ENCODE data around the gene OR1E1. TPM values are rescaled to one million over a fixed set of nuclear protein-coding genes. Genes with fewer than 3 reads are reported as not detected.
"Not testable (repeated sequence)": the region's sequence is repeated elsewhere in the genome, so short reads cannot be mapped to it uniquely, and the experiment has no call there.

The OR1E1 gene
- total RNA-seq, 1 experiment from 2014 or later = not detected

- H3K4me1 ChIP-seq (ENCODE audit: insufficient read depth, low read length) = no peaks in the 10 kb centered on the region
- H3K27me3 ChIP-seq (ENCODE audit: insufficient read depth, low read length) = no peaks in the 10 kb centered on the region
- H2BK5ac ChIP-seq (ENCODE audit: insufficient read length, low read length) = no peak overlapping the region
- no peak overlapping the region for H2BK12ac ChIP-seq (ENCODE audit: insufficient read length, low read depth, low read length)
- no peak overlapping the region for H3K9ac ChIP-seq (ENCODE audit: extremely low read depth, insufficient read length, low read length)
- no peak for DNase-seq
- H3K27ac Mint-ChIP-seq = no peak overlapping the region
- H2AFZ ChIP-seq (ENCODE audit: low read length) = no peak overlapping the region
- H4K20me1 ChIP-seq (ENCODE audit: control insufficient read depth, insufficient read depth, insufficient read length) = no peaks in the 10 kb centered on the region
- no peak overlapping the region for H4K8ac ChIP-seq (replicated peaks; ENCODE audit: insufficient read length, low read depth, low read length)
- no peak overlapping the region for H3K4me3 Mint-ChIP-seq
- no peak overlapping the region for H3K27ac ChIP-seq (ENCODE audit: insufficient read length, low read depth, low read length)
- H3K9me3 Mint-ChIP-seq = peaks cover 56 to 81% of the 10 kb centered on the region in 2 experiments
- H2BK15ac ChIP-seq (ENCODE audit: low read depth, low read length) = no peak overlapping the region
- H3K79me2 ChIP-seq (ENCODE audit: insufficient read depth, low read length) = no peaks in the 10 kb centered on the region
- H3K36me3 Mint-ChIP-seq (ENCODE audit: insufficient read depth in 1 of 3, low read depth in 3 of 3) = peaks cover 0 to 22% (median 4%) of the 10 kb centered on the region in 3 experiments; a peak in 3 of 7 replicates
- no peaks in the 10 kb centered on the region for H3K23me2 ChIP-seq (ENCODE audit: insufficient read length, low read depth, low read length, poor library complexity, severe bottlenecking)
- no peak overlapping the region for H2AK5ac ChIP-seq (ENCODE audit: insufficient read length, low read length)
- no peak overlapping the region for H3K4me2 ChIP-seq (ENCODE audit: insufficient read depth, insufficient read length, low read length)
- H3K4me1 Mint-ChIP-seq = no peaks in the 10 kb centered on the region
- no peak overlapping the region for H2BK20ac ChIP-seq (ENCODE audit: low read depth, low read length, poor library complexity, severe bottlenecking)
- H4K91ac ChIP-seq (ENCODE audit: insufficient read length, low read depth, low read length) = no peak overlapping the region
- no peak overlapping the region for H4K5ac ChIP-seq (ENCODE audit: insufficient read length, low read depth, low read length)
- H3K23ac ChIP-seq (ENCODE audit: insufficient read length, low read depth, low read length) = no peak overlapping the region
- no CpG with 5 or more reads among the region's 6 CpGs for WGBS (ENCODE audit: extremely low coverage, insufficient read length, low lambda C conversion rate)
- H2BK120ac ChIP-seq (ENCODE audit: low read depth, low read length, poor library complexity, severe bottlenecking) = no peak overlapping the region
- no peak overlapping the region for H3K14ac ChIP-seq (ENCODE audit: insufficient read depth, low read length)
- no peaks in the 10 kb centered on the region for H3K79me1 ChIP-seq (ENCODE audit: insufficient read depth, low read depth, low read length, poor library complexity, severe bottlenecking)
- H3K56ac ChIP-seq (ENCODE audit: insufficient read length, low read depth, low read length) = no peak overlapping the region
- no peak for TF ChIP-seq CTCF (conservative IDR thresholded peaks at IDR 0.05)
- H3K18ac ChIP-seq (ENCODE audit: insufficient read length, low read depth, low read length) = no peak overlapping the region
- peaks cover 4% of the 10 kb centered on the region; the same call in 1 of the 2 replicates for H3K27me3 Mint-ChIP-seq (ENCODE audit: low read depth)
- peaks cover 29% of the 10 kb centered on the region for H3K9me3 ChIP-seq (ENCODE audit: control insufficient read depth, low read depth, low read length)
- H3K4ac ChIP-seq (ENCODE audit: low read depth, low read length) = no peak overlapping the region
- H3T11ph ChIP-seq (ENCODE audit: low read length) = no peak overlapping the region
Measured at GRCh38 chr17:3400055-3400454, 1.8 kb upstream of the OR1E1 start.

GRCh38 chr17:3397801-3398200, 409 bp downstream of the OR1E1 start:
- H3K36me3 Mint-ChIP-seq (ENCODE audit: insufficient read depth in 1 of 3, low read depth in 3 of 3) = peaks cover 0 to 27% (median 9%) of the 10 kb centered on the region in 3 experiments; a peak in 5 of 7 replicates
- not testable (repeated sequence) for H3K4me2 ChIP-seq (ENCODE audit: insufficient read depth, insufficient read length, low read length); H2BK20ac ChIP-seq (ENCODE audit: low read depth, low read length, poor library complexity, severe bottlenecking); H3K9ac ChIP-seq (ENCODE audit: extremely low read depth, insufficient read length, low read length); H3K23me2 ChIP-seq (ENCODE audit: insufficient read length, low read depth, low read length, poor library complexity, severe bottlenecking); H3K79me2 ChIP-seq (ENCODE audit: insufficient read depth, low read length); H3K79me1 ChIP-seq (ENCODE audit: insufficient read depth, low read depth, low read length, poor library complexity, severe bottlenecking); H3K27me3 ChIP-seq (ENCODE audit: insufficient read depth, low read length); H2BK12ac ChIP-seq (ENCODE audit: insufficient read length, low read depth, low read length); DNase-seq; H3K27ac ChIP-seq (ENCODE audit: insufficient read length, low read depth, low read length); H2BK120ac ChIP-seq (ENCODE audit: low read depth, low read length, poor library complexity, severe bottlenecking); H2BK15ac ChIP-seq (ENCODE audit: low read depth, low read length); H3K56ac ChIP-seq (ENCODE audit: insufficient read length, low read depth, low read length); H3K4me3 Mint-ChIP-seq; H3K27ac Mint-ChIP-seq; H4K8ac ChIP-seq (replicated peaks; ENCODE audit: insufficient read length, low read depth, low read length); H3K23ac ChIP-seq (ENCODE audit: insufficient read length, low read depth, low read length); H3K18ac ChIP-seq (ENCODE audit: insufficient read length, low read depth, low read length); H4K20me1 ChIP-seq (ENCODE audit: control insufficient read depth, insufficient read depth, insufficient read length); H2BK5ac ChIP-seq (ENCODE audit: insufficient read length, low read length); H4K5ac ChIP-seq (ENCODE audit: insufficient read length, low read depth, low read length); H3T11ph ChIP-seq (ENCODE audit: low read length); H3K4ac ChIP-seq (ENCODE audit: low read depth, low read length); H3K4me1 ChIP-seq (ENCODE audit: insufficient read depth, low read length); H2AFZ ChIP-seq (ENCODE audit: low read length); H3K14ac ChIP-seq (ENCODE audit: insufficient read depth, low read length); H4K91ac ChIP-seq (ENCODE audit: insufficient read length, low read depth, low read length); H3K27me3 Mint-ChIP-seq (ENCODE audit: low read depth); H3K4me1 Mint-ChIP-seq; H2AK5ac ChIP-seq (ENCODE audit: insufficient read length, low read length)
- peaks cover 56 to 78% of the 10 kb centered on the region in 2 experiments for H3K9me3 Mint-ChIP-seq
- no CpG with 5 or more reads among the region's 7 CpGs for WGBS (ENCODE audit: extremely low coverage, insufficient read length, low lambda C conversion rate)
- peaks cover 19% of the 10 kb centered on the region for H3K9me3 ChIP-seq (ENCODE audit: control insufficient read depth, low read depth, low read length)
